DOHH2 (cell line): Measurements from ENCODE around the gene PRAC1.

Source experiments
- H3F3A ChIP-seq: fragments of 200-600 bp; sonication (generic), shearing (Covaris generic); 2 replicates; pipeline ENCODE4 v1.6.0; 2016; ENCODE audit warnings: antibody characterized with exemption, mild to moderate bottlenecking; ENCODE audit not compliant: control insufficient read depth, insufficient read depth
- H3K27ac ChIP-seq: fragments of 200-600 bp; sonication (generic); 2 replicates; pipeline ENCODE4 v1.5.1; 2014; ENCODE audit warnings: low read depth, mild to moderate bottlenecking, low read length, moderate library complexity
- H3K27me3 ChIP-seq: fragments of 200-600 bp; sonication (generic); 2 replicates; pipeline ENCODE4 v1.6.1; 2014; ENCODE audit warnings: mild to moderate bottlenecking, low read length, mixed read lengths; ENCODE audit not compliant: control insufficient read depth
- H3K36me3 ChIP-seq: fragments of 200-600 bp; sonication (generic); 2 replicates; pipeline ENCODE4 v1.6.1; 2014; ENCODE audit warnings: mild to moderate bottlenecking, low read length, moderate library complexity, mixed read lengths; ENCODE audit not compliant: control insufficient read depth
- H3K4me1 ChIP-seq: fragments of 200-600 bp; sonication (generic); 2 replicates; pipeline ENCODE4 v1.6.1; 2014; ENCODE audit warnings: mild to moderate bottlenecking, low read length, mixed read lengths; ENCODE audit not compliant: control insufficient read depth
- H3K4me2 ChIP-seq: fragments of 200-600 bp; sonication (generic); 2 replicates; pipeline ENCODE4 v1.6.0; 2014; ENCODE audit warnings: mild to moderate bottlenecking, low read length, moderate library complexity
- H3K4me3 ChIP-seq: fragments of 200-600 bp; sonication (generic); 2 replicates; pipeline ENCODE4 v1.5.1; 2014; ENCODE audit warnings: mild to moderate bottlenecking, low read length, mixed read lengths
- H3K79me2 ChIP-seq: fragments of 200-600 bp; sonication (generic); 2 replicates; pipeline ENCODE4 v1.6.1; 2014; ENCODE audit warnings: mild to moderate bottlenecking, low read length, mixed read lengths; ENCODE audit not compliant: control insufficient read depth
- H3K9me2 ChIP-seq: fragments of 200-600 bp; sonication (generic); replicated peaks from 2 replicates; pipeline ENCODE4 v1.6.1; 2014; ENCODE audit warnings: mild to moderate bottlenecking, low read length, mixed read lengths; ENCODE audit not compliant: control insufficient read depth
- H3K9me3 ChIP-seq: fragments of 200-600 bp; sonication (generic); 2 replicates; pipeline ENCODE4 v1.6.1; 2014; ENCODE audit warnings: antibody characterized with exemption, low read length, mixed read lengths; ENCODE audit not compliant: control insufficient read depth, insufficient read depth
- H4K20me1 ChIP-seq: fragments of 200-600 bp; sonication (generic); 2 replicates; pipeline ENCODE4 v1.6.0; 2014; ENCODE audit warnings: low read depth, mild to moderate bottlenecking, antibody characterized with exemption, low read length, moderate library complexity; ENCODE audit not compliant: control insufficient read depth, insufficient read depth
- CTCF ChIP-seq: fragments of 200-600 bp; sonication (generic); IDR thresholded peaks from one replicate; pipeline ENCODE4 v1.5.1; 2014; ENCODE audit warnings: antibody characterized with exemption, mild to moderate bottlenecking, low read depth, low read length; ENCODE audit not compliant: poor library complexity, severe bottlenecking
- EZH2phosphoT487 ChIP-seq: fragments of 200-600 bp; sonication (generic); IDR thresholded peaks from 2 replicates; pipeline ENCODE4 v1.6.1; 2017; ENCODE audit warnings: borderline replicate concordance, mild to moderate bottlenecking, antibody characterized with exemption, low read length, moderate library complexity, mixed read lengths

The PRAC1 gene

GRCh38 chr17:48728232-48729231 is 6.2 kb upstream of the PRAC1 start, which contains the start of gene HOXB13:
Gene HOXB13, minus strand, starts transcription at chr17:48728750. Its CDS starts 157 bp downstream, at chr17:48728593.
- no peak for TF ChIP-seq EZH2phosphoT487
- TF ChIP-seq CTCF: no peak
- H3K27ac ChIP-seq: no peak within 1 kb of the TSS
- H4K20me1 ChIP-seq: no peaks in the 10 kb centered on the region
- H3K36me3 ChIP-seq: no peaks in the 10 kb centered on the region
- peaks cover 8% of the 10 kb centered on the region for H3K4me1 ChIP-seq
- no peaks in the 10 kb centered on the region for H3K9me3 ChIP-seq
- no peak within 1 kb of the TSS for H3K4me3 ChIP-seq
- no peak within 1 kb of the TSS for H3K4me2 ChIP-seq
- H3F3A ChIP-seq: no peaks in the 10 kb centered on the region
- H3K9me2 ChIP-seq: no peaks in the 10 kb centered on the region
- H3K79me2 ChIP-seq: no peaks in the 10 kb centered on the region
- peaks cover 68% of the 10 kb centered on the region for H3K27me3 ChIP-seq

GRCh38 chr17:48727415-48728175 is 5.3 kb upstream of the PRAC1 start:
- H3F3A ChIP-seq: no peaks in the 10 kb centered on the region
- H3K79me2 ChIP-seq: no peaks in the 10 kb centered on the region
- H3K4me2 ChIP-seq: no peak overlapping the region
- H3K4me1 ChIP-seq: peaks cover 16% of the 10 kb centered on the region
- peaks cover 77% of the 10 kb centered on the region for H3K27me3 ChIP-seq
- no peak overlapping the region for H3K27ac ChIP-seq
- H3K9me2 ChIP-seq: no peaks in the 10 kb centered on the region
- no peaks in the 10 kb centered on the region for H3K9me3 ChIP-seq
- H3K36me3 ChIP-seq: no peaks in the 10 kb centered on the region
- H4K20me1 ChIP-seq: no peaks in the 10 kb centered on the region
- no peak overlapping the region for H3K4me3 ChIP-seq
- TF ChIP-seq EZH2phosphoT487 (no peak), CTCF (no peak)

- H3K4me2 ChIP-seq: no peak overlapping the region
- H3K4me1 ChIP-seq: peaks cover 17% of the 10 kb centered on the region
- H3K27ac ChIP-seq: no peak overlapping the region
- no peaks in the 10 kb centered on the region for H3K36me3 ChIP-seq
- no peaks in the 10 kb centered on the region for H3K79me2 ChIP-seq
- no peak overlapping the region for H3K4me3 ChIP-seq
- H4K20me1 ChIP-seq: no peaks in the 10 kb centered on the region
- no peaks in the 10 kb centered on the region for H3F3A ChIP-seq
- no peaks in the 10 kb centered on the region for H3K9me3 ChIP-seq
- TF ChIP-seq CTCF: no peak
- no peak for TF ChIP-seq EZH2phosphoT487
- peaks cover 82% of the 10 kb centered on the region for H3K27me3 ChIP-seq
- no peaks in the 10 kb centered on the region for H3K9me2 ChIP-seq
Observed at GRCh38 chr17:48726916-48727286, 4.6 kb upstream of the PRAC1 start.
